Left forelimb (tissue), 1 donor: Measurements from ENCODE around the gene SDSL.
A peak's percentile ranks its signal among the peaks of the same experiment; 100 is the strongest.

ENCODE experiments used
- DNase-seq: peaks from one replicate; pipeline ENCODE4 v3.0.0-alpha.2; 2018; ENCODE audit warnings: low spot score

SDSL gene

GRCh38 chr12:113396828-113397496 lies 25.2 kb upstream of the SDSL start:
- no peak for DNase-seq

- DNase-seq = no peak
Observed at GRCh38 chr12:113397497-113398197, 24.5 kb upstream of the SDSL start.

GRCh38 chr12:113398346-113399290 lies 23.6 kb upstream of the SDSL start:
- no peak for DNase-seq

- DNase-seq = no peak
Observed at GRCh38 chr12:113399490-113399889, 22.7 kb upstream of the SDSL start.

- no peak for DNase-seq
Observed at GRCh38 chr12:113400362-113400761, 21.8 kb upstream of the SDSL start.

GRCh38 chr12:113401066-113402000 lies 20.8 kb upstream of the SDSL start:
- no peak for DNase-seq

GRCh38 chr12:113402586-113403260 lies 19.5 kb upstream of the SDSL start:
- no peak for DNase-seq

- peak; percentile 81 for DNase-seq
Observed at GRCh38 chr12:113403435-113404415, 18.5 kb upstream of the SDSL start, which contains the start of gene SDS. Gene SDS (minus strand): TSS chr12:113403887. CDS start chr12:113399708, 4,179 bp downstream.

- no peak for DNase-seq
Observed at GRCh38 chr12:113405694-113406093, 16.5 kb upstream of the SDSL start.

GRCh38 chr12:113407931-113408600 lies 14.1 kb upstream of the SDSL start:
- no peak for DNase-seq

GRCh38 chr12:113408756-113409298 lies 13.4 kb upstream of the SDSL start:
- no peak for DNase-seq

- DNase-seq = no peak
Observed at GRCh38 chr12:113409462-113410124, 12.6 kb upstream of the SDSL start.

- no peak for DNase-seq
Observed at GRCh38 chr12:113413488-113413939, 8.7 kb upstream of the SDSL start.

GRCh38 chr12:113414519-113415038 lies 7.6 kb upstream of the SDSL start:
- no peak for DNase-seq

GRCh38 chr12:113416091-113416754 lies 6.0 kb upstream of the SDSL start:
- no peak for DNase-seq

- no peak for DNase-seq
Observed at GRCh38 chr12:113418213-113418879, 3.8 kb upstream of the SDSL start.
